Neuronal stem cell (in vitro differentiated cells): ENCODE results near the gene ZNF286A.
A peak's percentile ranks its signal among the peaks of the same experiment; 100 is the strongest.
"Not testable (repeated sequence)": the region's sequence is repeated elsewhere in the genome, so short reads cannot be mapped to it uniquely, and the experiment has no call there.

Experiments
- DNase-seq: peaks from one replicate; pipeline ENCODE4 v3.0.0-alpha.2; 2013; ENCODE audit warnings: low spot score
- H2AFZ ChIP-seq: one replicate; pipeline ENCODE4 v1.6.1; 2013; ENCODE audit warnings: mild to moderate bottlenecking, low read length, inconsistent platforms
- H2AK5ac ChIP-seq: 2 replicates; pipeline ENCODE4 v1.6.1; 2013; ENCODE audit warnings: low read depth, mild to moderate bottlenecking, inconsistent platforms, low read length, moderate library complexity, mixed read lengths
- H2BK120ac ChIP-seq: 2 replicates; pipeline ENCODE4 v1.6.1; 2013; ENCODE audit warnings: low read depth, mild to moderate bottlenecking, inconsistent platforms, low read length, moderate library complexity, mixed read lengths
- H2BK12ac ChIP-seq: one replicate; pipeline ENCODE4 v1.6.1; 2013; ENCODE audit warnings: low read length, inconsistent platforms
- H2BK15ac ChIP-seq: 2 replicates; pipeline ENCODE4 v1.6.1; 2013; ENCODE audit warnings: mild to moderate bottlenecking, low read length, inconsistent platforms, mixed read lengths
- H2BK5ac ChIP-seq: one replicate; pipeline ENCODE4 v1.6.1; 2013; ENCODE audit warnings: inconsistent platforms, mild to moderate bottlenecking, low read length, moderate library complexity
- H3K14ac ChIP-seq: one replicate; pipeline ENCODE4 v1.6.1; 2013; ENCODE audit warnings: low read length, inconsistent platforms
- H3K18ac ChIP-seq: 2 replicates; pipeline ENCODE4 v1.6.1; 2013; ENCODE audit warnings: low read length, inconsistent platforms
- H3K23ac ChIP-seq: 2 replicates; pipeline ENCODE4 v1.6.1; 2013; ENCODE audit warnings: low read depth, mild to moderate bottlenecking, mixed read lengths, low read length, inconsistent platforms; ENCODE audit not compliant: poor library complexity
- H3K27ac ChIP-seq: replicated peaks from 3 replicates; pipeline ENCODE4 v1.5.1; 2013; ENCODE audit warnings: low read length, inconsistent platforms
- H3K27me3 ChIP-seq, 3 experiments: 2 replicates each; pipeline ENCODE4 v1.6.1; 2013; ENCODE audit warnings: low read length in 3 of 3, mild to moderate bottlenecking in 2 of 3, inconsistent platforms in 1 of 3, low read depth in 1 of 3, mixed read lengths in 1 of 3, moderate library complexity in 1 of 3; ENCODE audit not compliant: control insufficient read depth in 3 of 3, insufficient read depth in 3 of 3
- H3K36me3 ChIP-seq, 2 donors: replicated peaks in 1 of 2; 2 replicates each; pipeline ENCODE4 v1.6.1; 2013; ENCODE audit warnings: low read length in 2 of 2; ENCODE audit not compliant: control insufficient read depth in 2 of 2, insufficient read depth in 2 of 2
- H3K4ac ChIP-seq: 2 replicates; pipeline ENCODE4 v1.6.1; 2013; ENCODE audit warnings: inconsistent platforms, mild to moderate bottlenecking, low read length, moderate library complexity
- H3K4me1 ChIP-seq, 2 donors: 1 replicate in 1 of 2; 2 replicates in 1 of 2; pipeline ENCODE4 v1.6.1; 2013; ENCODE audit warnings: low read length in 2 of 2, low read depth in 1 of 2; ENCODE audit not compliant: control insufficient read depth in 2 of 2, insufficient read depth in 1 of 2
- H3K4me2 ChIP-seq: one replicate; pipeline ENCODE4 v1.6.1; 2013; ENCODE audit warnings: mild to moderate bottlenecking, low read length, inconsistent platforms; ENCODE audit not compliant: insufficient read depth, poor library complexity, severe bottlenecking
- H3K4me3 ChIP-seq, 2 donors: 2 replicates each; pipeline ENCODE4 v1.5.1; 2013; ENCODE audit warnings: low read length in 2 of 2, mild to moderate bottlenecking in 2 of 2, inconsistent platforms in 1 of 2, moderate library complexity in 1 of 2
- H3K79me1 ChIP-seq: one replicate; pipeline ENCODE4 v1.6.1; 2013; ENCODE audit warnings: low read depth, mild to moderate bottlenecking, inconsistent platforms, low read length, moderate library complexity
- H3K9ac ChIP-seq: one replicate; pipeline ENCODE4 v1.6.1; 2013; ENCODE audit warnings: mild to moderate bottlenecking, low read depth, low read length, inconsistent platforms; ENCODE audit not compliant: poor library complexity
- H3K9me3 ChIP-seq, 2 donors: replicated peaks in 1 of 2; 2 replicates each; pipeline versions ENCODE3 to v1.6.1; 2013; ENCODE audit warnings: low read length in 2 of 2, mild to moderate bottlenecking in 2 of 2, inconsistent platforms in 1 of 2, low read depth in 1 of 2, mixed read lengths in 1 of 2, moderate library complexity in 1 of 2; ENCODE audit not compliant: control insufficient read depth in 2 of 2, insufficient read depth in 1 of 2
- H4K8ac ChIP-seq: one replicate; pipeline ENCODE4 v1.6.1; 2013; ENCODE audit warnings: low read depth, mild to moderate bottlenecking, inconsistent platforms, low read length, moderate library complexity
- H4K91ac ChIP-seq: one replicate; pipeline ENCODE4 v1.6.1; 2013; ENCODE audit warnings: low read length, low read depth, mild to moderate bottlenecking, inconsistent platforms; ENCODE audit not compliant: poor library complexity
- WGBS, 2 donors: extraction: QIAGEN DNeasy Blood & Tissue Kit; methylation state at CpG; one replicate each; pipeline ENCODE4 v1.1.7; 2013; ENCODE audit warnings: missing lambda C conversion rate in 2 of 2, mixed read lengths in 1 of 2; ENCODE audit not compliant: insufficient read length in 2 of 2, insufficient replicate concordance in 1 of 2; ENCODE audit errors: extremely low coverage in 2 of 2; 5-methylcytosine and 5-hydroxymethylcytosine counted together

The ZNF286A gene

GRCh38 chr17:15687494-15687893 is 12.1 kb upstream of the ZNF286A start:
- not testable (repeated sequence) for H3K4me1 ChIP-seq, H4K8ac ChIP-seq, H2BK12ac ChIP-seq, H3K4ac ChIP-seq, H3K4me2 ChIP-seq, DNase-seq, H3K9ac ChIP-seq, H3K27me3 ChIP-seq, H3K27ac ChIP-seq, H4K91ac ChIP-seq, H3K9me3 ChIP-seq, H2BK5ac ChIP-seq, H3K36me3 ChIP-seq, H3K4me3 ChIP-seq, H2BK15ac ChIP-seq, H3K14ac ChIP-seq, H2AFZ ChIP-seq, H2AK5ac ChIP-seq, H2BK120ac ChIP-seq, H3K18ac ChIP-seq, H3K79me1 ChIP-seq, H3K23ac ChIP-seq
- no CpG with 5 or more reads among the region's 1 CpG for WGBS, 2 donors

GRCh38 chr17:15698967-15699366 is 585 bp upstream of the ZNF286A start:
- not testable (repeated sequence) for DNase-seq, H4K8ac ChIP-seq, H2BK5ac ChIP-seq, H2AK5ac ChIP-seq, H2BK12ac ChIP-seq, H3K4me2 ChIP-seq, H3K79me1 ChIP-seq, H3K14ac ChIP-seq, H3K18ac ChIP-seq, H2BK15ac ChIP-seq, H3K27me3 ChIP-seq, H3K27ac ChIP-seq, H3K4ac ChIP-seq, H2BK120ac ChIP-seq, H3K9ac ChIP-seq, H4K91ac ChIP-seq, H3K23ac ChIP-seq, H3K4me1 ChIP-seq
- Histone ChIP-seq H3K4me3 (peak overlapping the region in 1 of 2 donors; percentile 56), H3K9me3 (peaks cover 0 to 20% of the 10 kb centered on the region in 2 donors), H3K36me3 (peaks cover 7 to 25% of the 10 kb centered on the region in 2 donors), H2AFZ (peak overlapping the region; percentile 82)
- WGBS, 2 donors: no CpG with 5 or more reads among the region's 3 CpGs

- not testable (repeated sequence) for H3K4me1 ChIP-seq, H3K9ac ChIP-seq, H4K8ac ChIP-seq, H3K27ac ChIP-seq, H4K91ac ChIP-seq, H2BK120ac ChIP-seq, H2AK5ac ChIP-seq, H2BK5ac ChIP-seq, H3K27me3 ChIP-seq, H2BK12ac ChIP-seq, H3K79me1 ChIP-seq, H3K14ac ChIP-seq, H2BK15ac ChIP-seq, DNase-seq, H3K4ac ChIP-seq
- Histone ChIP-seq H3K18ac (peak overlapping the region; percentile 64), H3K9me3 (peaks cover 2 to 26% of the 10 kb centered on the region in 2 donors), H3K36me3 (peaks cover 7 to 31% of the 10 kb centered on the region in 2 donors), H3K4me3 (peak overlapping the region; percentile 56 to 85), H2AFZ (peak overlapping the region; percentile 83), H3K4me2 (peak overlapping the region; percentile 33), H3K23ac (peak overlapping the region; percentile 34)
- WGBS, 2 donors: no CpG with 5 or more reads among the region's 21 CpGs
Measured at GRCh38 chr17:15699937-15700336, 385 bp downstream of the ZNF286A start.

- not testable (repeated sequence) for DNase-seq, H4K91ac ChIP-seq, H3K9ac ChIP-seq, H2BK120ac ChIP-seq, H4K8ac ChIP-seq, H3K4me2 ChIP-seq, H3K27ac ChIP-seq, H3K79me1 ChIP-seq, H2AK5ac ChIP-seq, H2BK12ac ChIP-seq, H3K4me3 ChIP-seq, H2BK15ac ChIP-seq, H2BK5ac ChIP-seq, H3K14ac ChIP-seq, H2AFZ ChIP-seq, H3K4me1 ChIP-seq, H3K18ac ChIP-seq, H3K27me3 ChIP-seq, H3K4ac ChIP-seq, H3K23ac ChIP-seq
- no CpG with 5 or more reads among the region's 33 CpGs for WGBS, 2 donors
- Histone ChIP-seq H3K36me3 (peaks cover 25 to 70% of the 10 kb centered on the region in 2 donors), H3K9me3 (peaks cover 18 to 64% of the 10 kb centered on the region in 2 donors)
Measured at GRCh38 chr17:15704239-15704638, 4.7 kb downstream of the ZNF286A start.
